HepG2 (cell line): ENCODE data around the gene MICAL3. TPM values are rescaled to one million over a fixed set of nuclear protein-coding genes. Genes with fewer than 3 reads are reported as not detected.

Experiments used
- ATAC-seq: fragments of 200-7000 bp; cut with Tn5 transposase; 3 replicates; pipeline ENCODE4 v1.9.1; 2020; ENCODE audit warnings: mild to moderate bottlenecking, moderate library complexity
- BruUV-seq: library from RNA; stranded (reverse); fragments of 400-500 nt; replicated peaks from 2 replicates; lab custom pipeline; 2021; lab: Mats Ljungman, UMichigan
- CTCF ChIA-PET: fragments of 300-600 bp; formaldehyde crosslinking; extraction: SDS; loops from one replicate; lab custom pipeline; 2021; ENCODE audit warnings: low total read pairs, inconsistent platforms, low intra/inter-chr PET ratio; lab: Yijun Ruan, JAX
- POLR2A ChIA-PET: fragments of 350-600 bp; sonication (Branson Sonifier 250); formaldehyde crosslinking; loops from one replicate; lab custom pipeline; 2020; ENCODE audit warnings: antibody characterized with exemption, inconsistent platforms; lab: Yijun Ruan, JAX
- DNase-seq: peaks from one replicate; pipeline ENCODE4 v3.0.0-alpha.2; 2015; ENCODE audit warnings: low spot score
- FAIRE-seq: peaks from 3 replicates; lab custom pipeline; 2011; peaks lifted over from hg19 to GRCh38; lab: Jason Lieb, UNC
- H2AFZ ChIP-seq: one replicate; pipeline ENCODE4 v1.6.1; 2011; ENCODE audit warnings: low read length, inconsistent platforms
- H3K27ac ChIP-seq: fragments of 300-600 bp; 3 replicates; pipeline ENCODE4 v1.8.0; 2011; ENCODE audit warnings: mixed run types, mild to moderate bottlenecking, mixed read lengths, low read length, inconsistent platforms; ENCODE audit not compliant: insufficient read depth; ENCODE audit errors: extremely low read length
- H3K27me3 ChIP-seq, 2 experiments: fragments of 200-600 bp in 1 of 2; 2 replicates in 1 of 2; 3 replicates in 1 of 2; pipeline versions ENCODE4 v1.6.0 to v1.8.0; 2011; ENCODE audit warnings: low read length in 2 of 2, mild to moderate bottlenecking in 2 of 2, moderate library complexity in 2 of 2, inconsistent platforms in 1 of 2; ENCODE audit not compliant: insufficient read depth in 2 of 2, control insufficient read depth in 1 of 2
- H3K36me3 ChIP-seq, 2 experiments: fragments of 200-600 bp in 1 of 2; replicated peaks in 1 of 2; 2 replicates in 1 of 2; 3 replicates in 1 of 2; pipeline versions ENCODE4 v1.5.1 to v1.8.0; 2011; ENCODE audit warnings: low read length in 2 of 2, inconsistent platforms in 1 of 2; ENCODE audit not compliant: insufficient read depth in 2 of 2, control insufficient read depth in 1 of 2
- H3K4me1 ChIP-seq: 2 replicates; pipeline ENCODE4 v1.5.1; 2012; ENCODE audit warnings: low read length, inconsistent platforms; ENCODE audit not compliant: insufficient read depth
- H3K4me2 ChIP-seq: 2 replicates; pipeline ENCODE4 v1.6.0; 2011; ENCODE audit warnings: low read depth, low read length, inconsistent platforms
- H3K4me3 ChIP-seq, 3 experiments: fragments of 200-600 bp in 1 of 3; sonication (generic), shearing (Covaris generic) in 1 of 3; replicated peaks in 1 of 3; 2 replicates each; pipeline ENCODE4 v1.5.1; 2011 to 2016; ENCODE audit warnings: low read length in 3 of 3, inconsistent platforms in 2 of 3, low read depth in 2 of 3, mild to moderate bottlenecking in 2 of 3, control low read depth in 1 of 3, mixed read lengths in 1 of 3; ENCODE audit not compliant: insufficient read depth in 1 of 3
- H3K79me2 ChIP-seq: one replicate; pipeline ENCODE4 v1.6.1; 2011; ENCODE audit warnings: low read length, inconsistent platforms; ENCODE audit not compliant: insufficient read depth
- H3K9ac ChIP-seq: 2 replicates; pipeline ENCODE4 v1.6.0; 2011; ENCODE audit warnings: mild to moderate bottlenecking, low read depth, low read length, inconsistent platforms; ENCODE audit not compliant: insufficient read depth
- H3K9me3 ChIP-seq: 2 replicates; pipeline ENCODE4 v1.5.1; 2012; ENCODE audit warnings: mild to moderate bottlenecking, low read length
- H4K20me1 ChIP-seq: 2 replicates; pipeline ENCODE4 v1.6.0; 2011; ENCODE audit warnings: inconsistent platforms, mild to moderate bottlenecking, low read length, moderate library complexity; ENCODE audit not compliant: insufficient read depth
- AGO1 ChIP-seq: fragments of 200-400 bp; formaldehyde crosslinking; IDR thresholded peaks from 2 replicates; pipeline ENCODE4 v1.6.1; 2017; ENCODE audit warnings: mild to moderate bottlenecking, low read depth, low read length, moderate library complexity; ENCODE audit not compliant: poor library complexity, severe bottlenecking
- ARNT2 ChIP-seq: sonication (generic); formaldehyde crosslinking; IDR thresholded peaks from 2 replicates; pipeline ENCODE4 v1.8.0; 2022; ENCODE audit warnings: mild to moderate bottlenecking, low read depth, missing genetic modification reagents, moderate library complexity
- IRF2 ChIP-seq: IDR thresholded peaks from 2 replicates; pipeline ENCODE4 v1.6.1; 2018; ENCODE audit warnings: missing genetic modification reagents, missing compliant biosample characterization
- MAFG ChIP-seq: sonication (generic); formaldehyde crosslinking; IDR thresholded peaks from 2 replicates; pipeline ENCODE4 v1.5.1; 2020; ENCODE audit warnings: mild to moderate bottlenecking, missing genetic modification reagents
- PCBP2 ChIP-seq: fragments of 200-400 bp; formaldehyde crosslinking; optimal IDR thresholded peaks from 2 replicates; pipeline ENCODE3; 2018; ENCODE audit warnings: low read length, low read depth; ENCODE audit not compliant: poor library complexity, severe bottlenecking
- RARA ChIP-seq: IDR thresholded peaks from 2 replicates; pipeline ENCODE4 v1.6.1; 2016; ENCODE audit warnings: missing genetic modification reagents, missing compliant biosample characterization
- RNF2 ChIP-seq: fragments of 450-650 bp; conservative IDR thresholded peaks from 2 replicates; pipeline ENCODE4 v1.6.1; 2016; ENCODE audit warnings: low read depth
- ZNF30 ChIP-seq: sonication (generic); formaldehyde crosslinking; IDR thresholded peaks from 2 replicates; pipeline ENCODE4 v1.5.0; 2020; ENCODE audit warnings: mild to moderate bottlenecking, missing genetic modification reagents
- ZNF451 ChIP-seq: sonication (generic); formaldehyde crosslinking; IDR thresholded peaks from 2 replicates; pipeline ENCODE4 v1.5.0; 2020; ENCODE audit warnings: mild to moderate bottlenecking, missing genetic modification reagents
- ZNF460 ChIP-seq: sonication (generic); formaldehyde crosslinking; IDR thresholded peaks from 2 replicates; pipeline ENCODE4 v1.5.1; 2020; ENCODE audit warnings: missing genetic modification reagents, mild to moderate bottlenecking, borderline replicate concordance
- ZNF546 ChIP-seq: sonication (generic); formaldehyde crosslinking; conservative IDR thresholded peaks from 2 replicates; pipeline ENCODE4 v1.8.1; 2023; ENCODE audit warnings: mild to moderate bottlenecking, missing genetic modification reagents
- ZNF746 ChIP-seq: sonication (generic); formaldehyde crosslinking; IDR thresholded peaks from 2 replicates; pipeline ENCODE4 v1.8.0; 2022; ENCODE audit warnings: mild to moderate bottlenecking, missing genetic modification reagents
- ZNF776 ChIP-seq: sonication (generic); formaldehyde crosslinking; IDR thresholded peaks from 2 replicates; pipeline ENCODE4 v1.4.0; 2020; ENCODE audit warnings: mild to moderate bottlenecking, missing genetic modification reagents
- WGBS: methylation state at CpG from one replicate; pipeline ENCODE4 v1.1.6; 2017; ENCODE audit warnings: low lambda C conversion rate; 5-methylcytosine and 5-hydroxymethylcytosine counted together
- in situ Hi-C: cut with HindIII; loops from 2 replicates; pipeline ENCODE4 v1.10.0; 2017; ENCODE audit warnings: low pct_unique_long_range_greater_than_20kb; ENCODE audit not compliant: extremely low pct_ligation_motif_present
- intact Hi-C: fragments of 100-400 bp; cut with micrococcal nuclease; formaldehyde crosslinking; loops from one replicate; pipeline ENCODE4 v1.10.0; 2022; ENCODE audit not compliant: unreplicated experiment
- polyA plus RNA-seq, 8 experiments: library from polyadenylated mRNA; depleted of rRNA in 3 of 8; stranded (reverse) in 7 of 8; unstranded in 1 of 8; fragments of >200 nt; fragmentation: Illumina TruSeq in 4 of 8; extraction: Trizol in 4 of 8; gene quantifications; 2 replicates each; pipeline versions ENCODE4 v1.2.1 to v1.2.3, GENCODE V29; 2011 to 2016; ENCODE audit warnings: low read depth in 4 of 8, missing spikeins in 1 of 8, mixed read lengths in 1 of 8; ENCODE audit not compliant: insufficient read depth in 1 of 8
- total RNA-seq, 5 experiments: library from RNA; depleted of rRNA; stranded (reverse); fragments of >200 nt; fragmentation: Illumina TruSeq; extraction: Trizol; gene quantifications; 2 replicates each; pipeline ENCODE4 v1.2.3, GENCODE V29; 2016; ENCODE audit warnings: low read depth in 1 of 5
- TF ChIP-seq, protein P1 (sequence below): IDR thresholded peaks from 2 replicates; pipeline ENCODE4 v1.6.1; 2016; ENCODE audit warnings: low read depth
- TF ChIP-seq, protein P2 (sequence below): sonication (generic); formaldehyde crosslinking; IDR thresholded peaks from 2 replicates; pipeline ENCODE4 v1.8.1; 2023; ENCODE audit warnings: missing genetic modification reagents, mild to moderate bottlenecking, borderline replicate concordance
- TF ChIP-seq, protein P3 (sequence below): sonication (generic); formaldehyde crosslinking; IDR thresholded peaks from 2 replicates; pipeline ENCODE4 v1.5.0; 2020; ENCODE audit warnings: mild to moderate bottlenecking, missing genetic modification reagents
- TF ChIP-seq, protein P4 (sequence below): sonication (generic); formaldehyde crosslinking; conservative IDR thresholded peaks from 2 replicates; pipeline ENCODE4 v1.8.0; 2022; ENCODE audit warnings: low read depth, missing genetic modification reagents

Gene MICAL3
- total and polyA plus RNA-seq, 2 of the 13 experiments (the other 11 are each of a cell fraction or from before 2014, with no cell fraction given) = 5.3 to 12.5 TPM

DNA sequence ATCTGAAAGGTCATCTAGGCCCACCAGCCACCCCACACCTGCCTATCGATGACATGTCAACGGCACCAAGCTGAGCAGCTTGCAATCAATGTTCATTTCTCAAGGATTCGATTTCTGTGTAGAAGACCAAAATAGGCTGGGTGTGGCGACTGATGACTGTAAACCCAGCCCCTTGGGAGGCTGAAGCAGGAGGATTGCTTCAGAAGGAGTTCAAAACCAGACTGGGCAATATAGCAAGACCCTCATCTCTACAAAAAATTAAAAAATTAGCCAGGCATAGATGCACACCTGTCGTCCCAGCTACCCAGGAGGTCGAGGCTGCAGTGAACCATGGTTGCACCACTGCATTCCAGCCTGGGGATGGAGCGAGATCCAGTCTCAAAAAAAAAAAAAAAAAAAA lies 108.7 kb downstream of the MICAL3 start:
- DNase-seq (no peak), ATAC-seq (no peak), FAIRE-seq (no peak)
- POLR2A ChIA-PET = no interaction called here
- peaks cover 44% of the 10 kb centered on the region for H3K4me1 ChIP-seq
- no peak overlapping the region for H2AFZ ChIP-seq
- WGBS = 92% methylated on average over 7 of the region's 7 CpGs
- H3K36me3 ChIP-seq = no peaks in the 10 kb centered on the region
- H3K27ac ChIP-seq = no peak overlapping the region
- no peaks in the 10 kb centered on the region for H4K20me1 ChIP-seq
- H3K27me3 ChIP-seq = no peaks in the 10 kb centered on the region
- H3K4me2 ChIP-seq = no peak overlapping the region
- no TSS peak for BruUV-seq
- H3K4me3 ChIP-seq = no peak overlapping the region
- CTCF ChIA-PET = no interaction called here
- peaks cover 53% of the 10 kb centered on the region for H3K79me2 ChIP-seq
- no peak for TF ChIP-seq ZNF451 (CRISPR knock-in tag)
- TF ChIP-seq, protein P1, sequence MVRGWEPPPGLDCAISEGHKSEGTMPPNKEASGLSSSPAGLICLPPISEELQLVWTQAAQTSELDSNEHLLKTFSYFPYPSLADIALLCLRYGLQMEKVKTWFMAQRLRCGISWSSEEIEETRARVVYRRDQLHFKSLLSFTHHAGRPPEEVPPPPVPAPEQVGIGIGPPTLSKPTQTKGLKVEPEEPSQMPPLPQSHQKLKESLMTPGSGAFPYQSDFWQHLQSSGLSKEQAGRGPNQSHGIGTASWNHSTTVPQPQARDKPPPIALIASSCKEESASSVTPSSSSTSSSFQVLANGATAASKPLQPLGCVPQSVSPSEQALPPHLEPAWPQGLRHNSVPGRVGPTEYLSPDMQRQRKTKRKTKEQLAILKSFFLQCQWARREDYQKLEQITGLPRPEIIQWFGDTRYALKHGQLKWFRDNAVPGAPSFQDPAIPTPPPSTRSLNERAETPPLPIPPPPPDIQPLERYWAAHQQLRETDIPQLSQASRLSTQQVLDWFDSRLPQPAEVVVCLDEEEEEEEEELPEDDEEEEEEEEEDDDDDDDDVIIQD (CRISPR knock-in tag) = no peak
- no peak for TF ChIP-seq RARA (CRISPR knock-in tag)
- no peak for TF ChIP-seq ZNF460
- TF ChIP-seq, protein P2, sequence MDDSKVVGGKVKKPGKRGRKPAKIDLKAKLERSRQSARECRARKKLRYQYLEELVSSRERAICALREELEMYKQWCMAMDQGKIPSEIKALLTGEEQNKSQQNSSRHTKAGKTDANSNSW (CRISPR knock-in tag) = no peak
- TF ChIP-seq, protein P3, sequence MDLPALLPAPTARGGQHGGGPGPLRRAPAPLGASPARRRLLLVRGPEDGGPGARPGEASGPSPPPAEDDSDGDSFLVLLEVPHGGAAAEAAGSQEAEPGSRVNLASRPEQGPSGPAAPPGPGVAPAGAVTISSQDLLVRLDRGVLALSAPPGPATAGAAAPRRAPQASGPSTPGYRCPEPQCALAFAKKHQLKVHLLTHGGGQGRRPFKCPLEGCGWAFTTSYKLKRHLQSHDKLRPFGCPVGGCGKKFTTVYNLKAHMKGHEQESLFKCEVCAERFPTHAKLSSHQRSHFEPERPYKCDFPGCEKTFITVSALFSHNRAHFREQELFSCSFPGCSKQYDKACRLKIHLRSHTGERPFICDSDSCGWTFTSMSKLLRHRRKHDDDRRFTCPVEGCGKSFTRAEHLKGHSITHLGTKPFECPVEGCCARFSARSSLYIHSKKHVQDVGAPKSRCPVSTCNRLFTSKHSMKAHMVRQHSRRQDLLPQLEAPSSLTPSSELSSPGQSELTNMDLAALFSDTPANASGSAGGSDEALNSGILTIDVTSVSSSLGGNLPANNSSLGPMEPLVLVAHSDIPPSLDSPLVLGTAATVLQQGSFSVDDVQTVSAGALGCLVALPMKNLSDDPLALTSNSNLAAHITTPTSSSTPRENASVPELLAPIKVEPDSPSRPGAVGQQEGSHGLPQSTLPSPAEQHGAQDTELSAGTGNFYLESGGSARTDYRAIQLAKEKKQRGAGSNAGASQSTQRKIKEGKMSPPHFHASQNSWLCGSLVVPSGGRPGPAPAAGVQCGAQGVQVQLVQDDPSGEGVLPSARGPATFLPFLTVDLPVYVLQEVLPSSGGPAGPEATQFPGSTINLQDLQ (CRISPR knock-in tag) = no peak
- TF ChIP-seq IRF2 (CRISPR knock-in tag) = no peak
- no peak for TF ChIP-seq AGO1
- TF ChIP-seq, protein P4, sequence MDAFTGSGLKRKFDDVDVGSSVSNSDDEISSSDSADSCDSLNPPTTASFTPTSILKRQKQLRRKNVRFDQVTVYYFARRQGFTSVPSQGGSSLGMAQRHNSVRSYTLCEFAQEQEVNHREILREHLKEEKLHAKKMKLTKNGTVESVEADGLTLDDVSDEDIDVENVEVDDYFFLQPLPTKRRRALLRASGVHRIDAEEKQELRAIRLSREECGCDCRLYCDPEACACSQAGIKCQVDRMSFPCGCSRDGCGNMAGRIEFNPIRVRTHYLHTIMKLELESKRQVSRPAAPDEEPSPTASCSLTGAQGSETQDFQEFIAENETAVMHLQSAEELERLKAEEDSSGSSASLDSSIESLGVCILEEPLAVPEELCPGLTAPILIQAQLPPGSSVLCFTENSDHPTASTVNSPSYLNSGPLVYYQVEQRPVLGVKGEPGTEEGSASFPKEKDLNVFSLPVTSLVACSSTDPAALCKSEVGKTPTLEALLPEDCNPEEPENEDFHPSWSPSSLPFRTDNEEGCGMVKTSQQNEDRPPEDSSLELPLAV (CRISPR knock-in tag) = no peak
- TF ChIP-seq ZNF546 (CRISPR knock-in tag) = no peak
- no peak for TF ChIP-seq ARNT2 (CRISPR knock-in tag)
- no peak for TF ChIP-seq ZNF30
- no peak for TF ChIP-seq RNF2
- TF ChIP-seq ZNF776 (CRISPR knock-in tag) = no peak
- no peak for TF ChIP-seq PCBP2
- no peak for TF ChIP-seq MAFG
- TF ChIP-seq ZNF746 = no peak
- in situ Hi-C loops (loop anchor here (10.0 kb wide), 2 partner anchors 109 to 159 kb away; partner anchors contain the start of genes MICAL3 and PEX26), intact Hi-C loops (no loop called here)
- no peaks in the 10 kb centered on the region for H3K9me3 ChIP-seq
- H3K9ac ChIP-seq = no peak overlapping the region
